Uterus (tissue), 4 donors: ENCODE results near the gene KCNJ10. TPM values are rescaled to one million over a fixed set of nuclear protein-coding genes. Genes with fewer than 3 reads are reported as not detected.

ENCODE experiments used
- DNase-seq, 2 donors: peaks; one replicate each; pipeline ENCODE4 v3.0.0-alpha.2; 2019 to 2020
- H3K27ac ChIP-seq, 2 donors: fragments of 200-600 bp; sonication (generic); 1 replicate in 1 of 2; 2 replicates in 1 of 2; pipeline ENCODE4 v1.5.1; 2016 to 2018
- H3K27me3 ChIP-seq, 2 donors: fragments of 200-600 bp; sonication (generic); one replicate each; pipeline ENCODE4 v1.5.1; 2018 to 2019; ENCODE audit warnings: control low read depth in 1 of 2
- H3K36me3 ChIP-seq, 2 donors: fragments of 200-600 bp; sonication (generic); one replicate each; pipeline ENCODE4 v1.5.1; 2019; ENCODE audit warnings: control low read depth in 1 of 2
- H3K4me1 ChIP-seq, 2 donors: fragments of 200-600 bp; sonication (generic); one replicate each; pipeline ENCODE4 v1.5.1; 2018 to 2019; ENCODE audit warnings: control low read depth in 1 of 2
- H3K4me3 ChIP-seq, 2 donors: fragments of 200-600 bp; sonication (generic); 1 replicate in 1 of 2; 2 replicates in 1 of 2; pipeline ENCODE4 v1.5.1; 2018 to 2019; ENCODE audit warnings: mild to moderate bottlenecking in 1 of 2
- H3K9me3 ChIP-seq, 2 donors: fragments of 200-600 bp; sonication (generic); one replicate each; pipeline ENCODE4 v1.5.1; 2019; ENCODE audit warnings: control low read depth in 1 of 2
- CTCF ChIP-seq, 4 experiments: fragments of 200-600 bp in 2 of 4; fragments of 450-650 bp in 2 of 4; sonication (generic) in 2 of 4; IDR thresholded peaks; one replicate each; pipeline ENCODE4 v1.5.1; 2016 to 2019; ENCODE audit warnings: antibody characterized with exemption in 4 of 4, mild to moderate bottlenecking in 2 of 4, moderate library complexity in 1 of 4
- POLR2A ChIP-seq, 2 donors: fragments of 450-650 bp; IDR thresholded peaks; one replicate each; pipeline ENCODE4 v1.6.1; 2016; ENCODE audit warnings: antibody characterized with exemption in 2 of 2, mild to moderate bottlenecking in 1 of 2, moderate library complexity in 1 of 2
- intact Hi-C: fragments of 100-400 bp; cut with DNase I; formaldehyde crosslinking; loops from one replicate; pipeline ENCODE4 v1.15.1; 2023; ENCODE audit warnings: low total_unique reads
- total RNA-seq, 4 donors: library from RNA; depleted of rRNA in 3 of 4; stranded (reverse); fragments of >200 nt in 3 of 4; gene quantifications; one replicate each; pipeline versions ENCODE4 v1.1.0 to v1.2.4, GENCODE V29; 2014 to 2023
- donor health status: DM: yes; HTN: yes; CAD: no.

KCNJ10 gene
- total RNA-seq, 4 donors from 2014 or later = 0.58 TPM; not detected in 3

DNA sequence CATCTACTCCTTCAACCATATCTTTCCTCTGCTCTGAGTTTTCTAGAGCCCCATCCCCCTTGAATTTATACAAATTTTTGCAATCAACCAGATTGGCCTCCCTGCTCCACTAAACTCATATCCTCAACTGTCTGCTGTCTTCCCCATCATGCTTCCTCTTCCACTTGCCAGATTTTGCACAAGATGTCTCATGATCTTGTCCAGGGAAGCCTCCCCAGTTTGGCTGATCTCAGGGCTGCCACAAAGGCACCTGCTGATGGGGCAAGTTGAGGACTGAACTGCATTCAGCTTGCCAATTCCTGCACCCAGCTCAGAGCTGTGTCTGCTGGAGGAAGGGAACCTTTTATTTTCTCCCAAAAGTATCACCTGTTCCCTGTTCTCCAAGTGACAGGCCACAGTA is 7.5 kb upstream of the KCNJ10 start:
- Histone ChIP-seq H3K4me1 (no peaks in the 10 kb centered on the region), H3K27me3 (peaks cover 0 to 8% of the 10 kb centered on the region in 2 donors), H3K9me3 (no peaks in the 10 kb centered on the region), H3K36me3 (no peaks in the 10 kb centered on the region), H3K27ac (no peak overlapping the region), H3K4me3 (no peak overlapping the region)
- no peak for DNase-seq
- intact Hi-C loops = no loop called here
- TF ChIP-seq POLR2A (IDR thresholded peaks at IDR 0.05) (no peak), CTCF (IDR thresholded peaks at IDR 0.05) (no peak)

- DNase-seq = no peak
- intact Hi-C loops = no loop called here
These were observed 6.3 kb upstream of the KCNJ10 start for GRCh38 chr1:160076295-160076694.

DNA sequence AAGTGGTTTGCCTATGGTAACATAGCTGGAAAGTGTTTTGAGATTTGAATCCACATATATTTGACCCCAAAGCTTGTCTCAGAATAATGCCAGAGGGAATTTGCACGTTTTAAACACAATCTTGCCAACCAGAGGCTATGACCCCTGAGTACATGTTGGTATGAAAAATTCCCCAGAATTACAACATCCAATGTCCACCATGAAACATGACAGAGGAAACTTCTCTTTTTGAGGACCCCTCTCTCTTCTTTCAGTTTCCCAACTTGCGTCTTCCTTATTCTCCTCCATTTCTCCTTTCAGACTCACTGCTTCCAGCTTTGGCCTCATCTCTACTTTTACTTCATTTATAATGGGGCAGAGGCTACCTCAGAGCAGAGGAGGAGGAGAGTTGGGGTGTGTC is 5.9 kb upstream of the KCNJ10 start:
- intact Hi-C loops = no loop called here
- TF ChIP-seq CTCF (IDR thresholded peaks at IDR 0.05) = no peak
- no peak for TF ChIP-seq POLR2A (IDR thresholded peaks at IDR 0.05)
- no peaks in the 10 kb centered on the region for H3K9me3 ChIP-seq
- no peaks in the 10 kb centered on the region for H3K4me1 ChIP-seq
- DNase-seq = no peak
- H3K27me3 ChIP-seq = peaks cover 0 to 6% of the 10 kb centered on the region in 2 donors
- H3K4me3 ChIP-seq = no peak overlapping the region
- no peak overlapping the region for H3K27ac ChIP-seq
- H3K36me3 ChIP-seq = no peaks in the 10 kb centered on the region

More at GRCh38 chr1:160076295-160076694, 6.3 kb upstream of the KCNJ10 start:
- TF ChIP-seq CTCF (IDR thresholded peaks at IDR 0.05) = no peak
- no peak for TF ChIP-seq POLR2A (IDR thresholded peaks at IDR 0.05)
- H3K4me3 ChIP-seq = no peak overlapping the region
- H3K9me3 ChIP-seq = no peaks in the 10 kb centered on the region
- no peak overlapping the region for H3K27ac ChIP-seq
- H3K36me3 ChIP-seq = no peaks in the 10 kb centered on the region
- no peaks in the 10 kb centered on the region for H3K4me1 ChIP-seq
- H3K27me3 ChIP-seq = peaks cover 0 to 6% of the 10 kb centered on the region in 2 donors

DNA sequence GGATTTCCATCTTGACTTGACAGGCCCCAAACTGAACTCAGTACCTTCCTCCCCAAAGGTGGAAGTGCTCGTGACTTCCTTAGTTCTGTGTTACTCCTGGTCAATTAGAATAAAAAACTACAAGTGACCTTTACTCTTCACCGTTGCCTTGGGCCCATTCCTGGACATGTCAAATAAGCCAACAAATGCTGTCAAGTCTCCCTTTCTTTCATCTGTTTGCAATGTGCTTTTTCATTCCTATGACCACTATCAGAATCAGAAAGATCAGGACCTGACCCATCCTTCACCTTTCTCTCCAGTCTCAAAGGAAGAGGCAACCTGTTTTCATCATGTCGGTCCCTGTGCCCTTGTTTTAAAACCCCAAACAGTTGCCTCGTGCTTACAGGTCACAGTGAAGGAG is 4.9 kb upstream of the KCNJ10 start:
- H3K4me1 ChIP-seq = no peaks in the 10 kb centered on the region
- no peaks in the 10 kb centered on the region for H3K9me3 ChIP-seq
- H3K27me3 ChIP-seq = peaks cover 0 to 6% of the 10 kb centered on the region in 2 donors
- TF ChIP-seq POLR2A (IDR thresholded peaks at IDR 0.05) = no peak
- TF ChIP-seq CTCF (IDR thresholded peaks at IDR 0.05) = no peak
- intact Hi-C loops = no loop called here
- H3K36me3 ChIP-seq = no peaks in the 10 kb centered on the region
- no peak overlapping the region for H3K4me3 ChIP-seq
- H3K27ac ChIP-seq = no peak overlapping the region
- DNase-seq = no peak

DNA sequence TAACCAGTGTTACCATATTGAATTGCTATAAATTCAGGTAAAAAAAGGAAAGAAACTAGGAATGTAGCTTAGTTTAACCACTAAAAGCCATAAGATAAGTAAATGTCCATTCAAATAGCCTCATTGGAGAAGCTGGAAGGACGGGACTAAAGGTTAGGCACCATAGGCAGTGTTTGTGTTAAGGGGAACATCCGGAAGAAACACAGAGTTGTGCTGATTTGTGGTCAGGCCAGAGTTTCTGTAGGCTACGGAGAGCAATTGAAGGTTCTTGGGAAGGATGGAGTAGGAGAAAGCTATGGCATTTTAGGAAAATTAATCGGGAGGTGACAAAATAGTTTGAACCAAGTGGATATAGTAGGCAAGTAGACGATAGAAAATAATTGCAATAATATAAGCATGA is 1.3 kb upstream of the KCNJ10 start:
- TF ChIP-seq POLR2A (IDR thresholded peaks at IDR 0.05) (no peak), CTCF (IDR thresholded peaks at IDR 0.05) (no peak)
- no peaks in the 10 kb centered on the region for H3K9me3 ChIP-seq
- intact Hi-C loops = no loop called here
- H3K4me3 ChIP-seq = no peak overlapping the region
- no peak overlapping the region for H3K27ac ChIP-seq
- H3K36me3 ChIP-seq = no peaks in the 10 kb centered on the region
- H3K4me1 ChIP-seq = no peaks in the 10 kb centered on the region
- no peak for DNase-seq
- no peaks in the 10 kb centered on the region for H3K27me3 ChIP-seq
